ENCODE measurements around the gene PIK3C2G.

DNA sequence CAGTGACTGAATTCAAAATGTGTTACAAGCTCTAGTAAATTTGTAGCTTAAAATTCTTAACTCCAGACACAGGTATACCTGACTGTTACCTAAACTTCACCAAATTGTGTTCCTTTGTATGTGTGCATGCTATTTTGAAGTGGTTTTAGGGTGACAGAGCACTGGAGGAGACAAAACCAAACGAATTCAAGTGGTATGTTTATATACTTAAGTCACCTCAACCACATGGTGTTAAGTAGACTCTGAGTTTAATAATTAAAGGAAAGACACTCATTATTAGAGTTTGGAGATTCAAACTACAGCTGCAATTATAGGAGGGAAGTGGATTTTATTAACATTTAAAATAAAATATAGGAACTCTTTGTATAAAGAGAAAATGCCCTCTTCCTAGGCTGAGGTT is 392.1 kb downstream of the PIK3C2G start:
- TF ChIP-seq EZH2 (IDR thresholded peaks at IDR 0.05), result no peak
- TF ChIP-seq, protein P1, sequence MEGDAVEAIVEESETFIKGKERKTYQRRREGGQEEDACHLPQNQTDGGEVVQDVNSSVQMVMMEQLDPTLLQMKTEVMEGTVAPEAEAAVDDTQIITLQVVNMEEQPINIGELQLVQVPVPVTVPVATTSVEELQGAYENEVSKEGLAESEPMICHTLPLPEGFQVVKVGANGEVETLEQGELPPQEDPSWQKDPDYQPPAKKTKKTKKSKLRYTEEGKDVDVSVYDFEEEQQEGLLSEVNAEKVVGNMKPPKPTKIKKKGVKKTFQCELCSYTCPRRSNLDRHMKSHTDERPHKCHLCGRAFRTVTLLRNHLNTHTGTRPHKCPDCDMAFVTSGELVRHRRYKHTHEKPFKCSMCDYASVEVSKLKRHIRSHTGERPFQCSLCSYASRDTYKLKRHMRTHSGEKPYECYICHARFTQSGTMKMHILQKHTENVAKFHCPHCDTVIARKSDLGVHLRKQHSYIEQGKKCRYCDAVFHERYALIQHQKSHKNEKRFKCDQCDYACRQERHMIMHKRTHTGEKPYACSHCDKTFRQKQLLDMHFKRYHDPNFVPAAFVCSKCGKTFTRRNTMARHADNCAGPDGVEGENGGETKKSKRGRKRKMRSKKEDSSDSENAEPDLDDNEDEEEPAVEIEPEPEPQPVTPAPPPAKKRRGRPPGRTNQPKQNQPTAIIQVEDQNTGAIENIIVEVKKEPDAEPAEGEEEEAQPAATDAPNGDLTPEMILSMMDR (IDR thresholded peaks at IDR 0.05), result no peak
